Activated CD4-positive, CD25-positive, alpha-beta regulatory T cell treated with anti-CD3 and anti-CD28 coated beads, Interleukin-2, amount 50 U/mL, for 16 hours (primary cell): ENCODE measurements around the gene TMEM140.

Experiments
- DNase-seq: peaks from one replicate; pipeline ENCODE4 v3.0.0-alpha.2; 2020; ENCODE audit warnings: low read depth, low spot score

TMEM140 gene

DNA sequence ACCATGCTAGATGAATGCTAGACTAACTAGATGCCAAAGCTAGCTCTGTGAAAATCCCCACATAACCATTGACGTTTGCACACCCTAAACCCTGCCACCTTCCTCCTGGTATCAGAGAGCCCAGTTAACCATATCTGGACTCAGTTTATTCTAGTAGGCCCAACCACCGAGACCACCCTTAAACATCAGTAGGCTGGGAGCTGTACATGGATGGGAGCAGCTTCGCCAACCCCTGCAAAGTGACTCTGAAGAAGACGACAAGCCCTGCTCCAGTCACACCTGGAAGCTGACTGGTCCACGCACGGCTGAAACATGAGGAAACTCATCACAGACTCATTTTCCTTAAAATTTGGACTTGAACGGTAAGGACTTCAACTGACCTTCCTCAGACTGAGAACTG is 27.1 kb downstream of the TMEM140 start:
- DNase-seq = no peak

DNA sequence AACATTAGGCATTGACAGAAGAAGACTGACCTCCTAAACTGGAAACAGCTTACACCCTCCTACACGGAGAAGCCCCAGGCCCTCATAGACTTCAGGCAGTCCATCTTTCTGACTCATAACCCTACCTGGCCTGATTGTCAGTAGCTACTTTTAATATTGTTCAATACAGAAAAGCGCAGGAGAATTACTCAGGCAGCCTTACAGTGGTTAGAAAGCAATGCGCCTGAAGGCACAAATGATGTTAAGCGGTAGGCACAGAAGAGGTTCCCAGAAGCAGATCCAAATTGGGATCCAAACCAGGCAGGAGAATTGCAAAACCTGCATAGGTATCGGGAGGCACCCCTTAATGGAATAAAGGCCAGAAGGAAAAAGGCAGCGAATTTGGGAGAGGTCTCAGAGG is 28.1 kb downstream of the TMEM140 start:
- no peak for DNase-seq

DNA sequence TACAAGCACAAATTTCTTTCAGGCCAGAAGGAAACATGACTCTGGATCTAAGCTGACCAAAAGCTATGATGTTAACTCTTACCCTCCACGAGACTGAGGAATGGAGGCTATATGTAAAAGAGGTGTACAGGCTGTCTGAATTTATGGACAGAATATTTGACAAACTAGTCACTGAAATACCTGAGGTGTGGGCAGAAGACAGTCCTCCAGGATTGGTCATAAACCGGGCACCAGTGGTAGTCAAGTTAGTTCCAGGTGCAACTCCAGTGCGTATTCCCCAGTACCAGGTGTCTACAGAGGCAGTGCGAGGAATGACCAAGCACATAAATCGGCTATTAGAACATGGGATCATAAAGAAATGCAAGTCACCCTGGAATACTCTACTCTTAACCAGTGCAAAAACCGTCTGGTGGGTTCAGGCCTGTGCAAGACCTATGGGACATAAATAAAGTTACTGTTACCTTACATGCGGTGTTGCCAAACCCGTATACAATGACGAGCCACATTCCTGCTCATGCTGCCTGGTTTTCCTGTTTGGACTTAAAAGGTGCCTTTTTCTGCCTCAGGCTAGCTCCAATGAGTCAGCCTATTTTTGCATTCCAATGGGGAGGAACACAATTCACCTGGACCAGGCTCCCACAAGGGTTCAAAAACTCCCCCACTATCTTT is 29.3 kb downstream of the TMEM140 start:
- no peak for DNase-seq

DNA sequence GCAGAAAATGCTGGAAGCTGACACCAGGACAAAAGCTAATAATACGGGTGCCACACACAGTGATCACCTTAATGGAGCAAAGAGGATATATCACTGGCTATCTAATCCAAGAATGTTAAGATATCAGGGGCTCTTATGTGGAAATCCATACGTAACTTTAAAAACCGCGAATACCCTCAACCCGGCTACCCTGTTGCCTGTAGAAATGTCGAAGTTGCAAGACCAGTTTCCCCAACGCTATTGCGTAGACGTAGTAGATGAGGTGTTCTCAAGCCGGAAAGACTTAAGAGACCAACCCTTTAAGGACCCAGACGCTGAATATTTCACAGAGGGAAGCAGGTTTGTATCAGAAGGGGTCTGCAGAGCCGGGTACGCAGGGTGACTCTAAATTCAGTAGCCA is 30.5 kb downstream of the TMEM140 start:
- no peak for DNase-seq

DNA sequence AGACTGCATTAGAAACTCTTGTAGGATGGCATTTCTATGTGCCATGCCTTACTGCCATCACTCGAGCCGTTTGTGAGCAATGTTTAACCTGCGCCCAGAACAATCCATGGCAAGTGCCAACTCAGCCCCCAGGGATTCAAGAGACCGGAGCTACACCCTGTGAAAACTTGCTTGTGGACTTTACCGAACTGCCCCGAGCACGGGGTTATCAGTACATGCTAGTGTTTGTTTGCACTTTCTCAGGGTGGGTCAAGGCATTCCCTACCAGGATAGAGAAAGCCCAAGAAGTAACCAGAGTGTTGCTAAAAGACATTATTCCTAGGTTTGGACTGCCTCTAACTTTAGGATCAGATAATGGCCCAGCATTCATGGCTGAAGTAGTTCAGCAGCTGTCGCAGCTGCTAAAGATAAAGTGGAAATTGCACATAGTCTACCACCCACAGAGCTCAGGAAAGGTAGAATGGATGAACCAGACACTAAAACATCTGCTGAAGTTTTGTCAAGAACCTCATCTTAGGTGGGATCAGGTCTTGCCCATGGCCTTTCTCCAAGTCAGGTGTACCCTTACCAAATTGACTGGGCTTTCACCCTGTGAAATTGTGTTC is 31.6 kb downstream of the TMEM140 start:
- DNase-seq = no peak

DNA sequence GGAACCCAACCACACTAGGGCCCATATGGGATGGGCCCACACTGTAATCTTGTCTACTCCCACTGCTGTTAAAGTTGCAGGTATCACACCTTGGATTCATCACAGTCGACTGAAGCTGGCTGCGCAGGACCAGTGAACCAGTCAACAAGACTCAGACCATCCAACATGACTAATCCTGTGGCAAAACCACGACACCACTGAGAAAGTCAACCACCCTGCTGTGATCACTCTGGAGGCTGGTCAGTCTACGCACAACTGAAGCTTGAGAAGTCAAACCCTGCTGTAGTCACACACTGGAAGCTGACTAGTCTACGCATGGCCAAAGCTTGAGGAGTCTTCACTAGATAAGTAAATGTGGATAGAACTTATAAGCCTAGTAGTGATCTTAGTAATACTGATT is 32.2 kb downstream of the TMEM140 start:
- DNase-seq = no peak

DNA sequence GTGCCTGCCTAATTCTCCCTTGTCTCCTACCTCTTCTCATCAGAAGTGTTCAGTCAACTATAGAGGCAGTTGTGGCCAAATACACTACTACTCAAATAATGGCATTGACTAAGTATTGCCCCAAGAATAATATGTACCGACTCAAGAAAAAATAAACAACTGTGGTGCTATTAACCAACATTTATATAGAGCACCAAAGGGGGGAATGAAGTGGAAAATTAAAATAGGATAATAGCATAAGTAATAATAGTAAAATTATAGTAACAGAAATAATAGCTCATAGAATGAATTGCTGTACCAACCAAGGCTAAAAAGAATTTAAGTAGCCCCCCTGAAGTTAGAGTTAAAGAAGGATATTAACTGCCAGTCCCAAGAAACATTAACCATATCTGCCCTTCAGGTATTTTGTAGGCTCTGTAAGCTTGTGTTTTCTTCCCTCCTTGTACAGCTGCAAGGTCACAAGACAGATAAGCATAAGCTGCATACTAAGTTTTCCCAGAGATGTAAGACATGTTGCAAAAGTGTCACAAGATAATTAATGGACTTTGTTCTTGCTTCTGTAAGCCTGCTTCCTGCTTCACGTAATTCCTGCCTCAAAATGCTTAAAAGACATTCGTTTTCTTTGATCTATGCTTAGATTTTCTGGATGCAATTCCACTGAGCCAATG is 33.5 kb downstream of the TMEM140 start:
- no peak for DNase-seq

DNA sequence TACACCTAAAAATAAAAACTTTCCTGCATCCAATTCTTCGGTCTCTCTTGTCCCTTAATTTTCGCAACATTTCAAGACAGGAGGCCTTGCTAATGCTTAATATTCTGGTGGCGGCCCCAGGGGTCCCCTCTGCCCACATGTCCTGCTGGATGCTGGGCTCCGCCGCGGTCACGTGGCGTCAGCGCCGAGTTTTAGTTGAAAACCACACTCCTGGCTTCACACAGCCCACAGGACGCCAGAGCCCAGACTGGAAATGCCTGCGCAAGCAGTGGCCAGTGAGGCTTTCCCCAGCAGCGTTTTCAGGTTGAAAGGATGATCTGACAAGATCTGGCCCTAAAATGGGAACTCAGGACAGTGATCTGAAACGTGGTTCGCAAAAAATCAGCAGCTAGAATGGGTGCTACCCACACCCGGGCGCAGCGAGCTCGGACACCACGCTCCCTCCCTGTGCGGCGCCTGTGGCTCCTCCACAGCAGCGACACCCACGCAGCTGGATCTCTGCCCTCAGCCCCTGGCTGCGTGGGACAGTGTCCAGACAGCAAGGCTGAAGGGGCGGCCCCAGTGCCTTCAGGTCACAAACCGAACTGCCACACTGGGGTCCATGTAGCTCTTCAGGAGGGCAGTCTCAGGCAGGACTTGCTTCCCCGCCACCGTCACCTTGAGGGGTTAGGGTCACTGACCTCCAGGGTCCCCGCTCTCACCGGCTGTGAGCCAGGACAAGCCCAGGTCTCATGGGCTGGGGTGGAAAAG is 34.2 kb downstream of the TMEM140 start:
- no peak for DNase-seq

DNA sequence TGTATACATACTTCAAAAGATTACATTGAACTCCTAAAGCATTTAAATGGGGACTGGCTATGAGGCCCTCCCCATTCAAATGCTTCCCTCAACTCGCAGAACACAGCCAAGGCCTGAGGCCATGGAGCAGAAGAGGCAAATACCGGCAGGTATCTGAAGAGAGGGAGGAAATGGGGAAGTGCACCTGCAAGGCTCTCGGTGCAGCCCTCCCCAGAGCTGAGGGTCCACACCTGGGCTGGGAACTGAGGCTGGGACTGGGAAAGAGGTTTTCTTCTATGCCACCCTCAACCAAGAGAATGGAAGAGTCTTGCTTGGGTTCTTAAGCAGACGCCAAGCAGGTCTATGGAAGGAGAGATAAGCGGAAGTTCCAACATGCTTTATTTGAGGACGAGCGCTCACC is 35.6 kb downstream of the TMEM140 start:
- DNase-seq = no peak

DNA sequence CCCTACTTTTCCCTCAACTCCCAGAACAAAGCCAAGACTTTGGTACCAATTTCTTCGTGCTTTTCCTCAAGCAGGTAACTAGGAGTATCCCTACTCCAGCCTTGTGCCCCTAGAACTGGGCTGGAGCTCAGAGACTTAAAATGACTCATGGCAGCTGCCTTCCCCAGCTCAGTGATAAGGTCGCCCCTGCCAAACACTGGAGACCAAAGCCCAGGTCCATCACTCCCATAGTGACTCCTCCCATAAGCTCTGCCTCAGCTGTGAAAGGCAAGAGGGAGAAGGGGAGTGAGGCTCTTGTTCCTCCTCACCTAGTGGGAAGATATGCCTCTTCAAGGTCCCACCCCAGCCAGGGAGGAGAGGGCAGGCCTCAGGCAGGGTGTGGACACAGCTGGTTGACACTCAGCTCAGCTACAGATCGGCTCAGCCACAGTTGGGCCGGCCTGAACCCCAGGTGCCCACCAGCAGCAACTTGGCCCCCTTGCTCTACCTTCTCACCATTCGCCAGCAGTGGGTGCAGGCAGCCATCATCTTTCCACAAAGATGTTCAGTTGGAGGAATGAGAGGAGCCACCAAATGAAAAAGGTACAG is 36.5 kb downstream of the TMEM140 start:
- DNase-seq = no peak

DNA sequence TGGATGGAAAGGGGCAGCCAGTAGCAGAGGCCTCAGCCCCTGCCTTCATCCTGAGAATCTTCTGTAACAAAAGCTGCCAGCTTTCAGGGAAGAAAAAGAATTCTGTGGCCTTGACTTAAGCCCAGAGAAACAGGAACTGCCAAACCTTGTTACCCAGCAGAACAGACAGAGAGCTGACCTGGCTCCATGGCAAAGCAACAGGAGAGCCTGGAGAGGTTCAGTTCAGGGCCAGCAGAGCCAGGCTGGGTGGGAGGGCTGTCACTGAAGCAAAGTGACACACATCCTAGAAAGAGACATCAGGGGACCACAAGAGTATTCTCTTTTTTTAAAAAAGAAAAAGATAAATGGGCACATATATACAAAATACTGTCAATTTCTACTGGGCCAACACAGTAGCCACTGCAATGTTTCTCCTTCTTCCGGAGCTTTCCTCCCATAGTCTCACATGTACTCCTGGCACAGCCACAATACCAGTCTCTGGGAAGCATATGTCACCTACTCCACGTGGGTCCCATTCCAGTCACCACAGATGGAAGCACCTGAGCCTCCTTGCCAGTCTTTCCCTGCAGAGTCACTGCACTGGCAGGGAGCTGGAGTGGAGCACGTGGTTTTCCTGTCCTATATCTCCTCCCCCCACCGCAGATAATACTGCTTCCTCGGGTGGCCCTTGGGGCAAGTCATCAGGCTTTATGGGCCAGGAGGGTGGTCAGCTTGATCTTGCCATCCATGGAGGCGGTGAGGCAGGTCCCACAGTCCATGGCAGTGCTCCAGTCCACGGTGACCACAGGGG is 37.8 kb downstream of the TMEM140 start:
- DNase-seq = no peak

DNA sequence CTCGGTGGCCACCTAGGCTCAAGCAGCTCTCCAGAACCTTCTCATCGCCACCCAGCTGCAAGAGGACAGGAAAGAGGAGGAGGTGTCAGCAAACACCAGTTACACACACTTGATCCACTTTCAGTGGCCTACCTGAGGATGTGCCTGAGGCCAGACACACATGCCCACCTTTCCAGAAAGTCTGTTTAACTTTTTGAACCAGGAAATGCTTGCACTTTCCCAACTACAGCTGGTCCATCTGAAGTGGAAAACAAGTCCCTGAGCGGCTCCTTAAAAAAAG is 38.3 kb downstream of the TMEM140 start:
- DNase-seq = no peak

DNA sequence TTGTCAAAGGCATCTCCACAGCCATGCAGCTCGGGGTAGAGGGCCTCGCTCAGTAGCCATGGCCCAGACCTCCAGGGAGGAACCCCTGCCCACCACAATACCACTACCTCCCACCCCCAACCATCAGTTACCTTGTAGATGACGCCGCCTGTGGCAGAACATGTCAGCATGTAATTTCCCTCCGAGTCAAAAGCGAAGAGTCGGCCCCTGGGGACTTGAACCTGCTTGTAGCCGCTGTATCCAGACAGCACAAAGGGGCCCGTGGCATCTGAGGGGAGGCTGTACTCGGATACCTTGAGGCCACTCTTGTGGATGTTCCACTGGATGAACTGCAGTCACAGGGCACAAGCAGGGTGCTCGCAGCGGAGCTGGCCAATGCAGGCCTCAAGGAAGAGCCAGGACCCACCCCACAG is 39.0 kb downstream of the TMEM140 start:
- no peak for DNase-seq

DNA sequence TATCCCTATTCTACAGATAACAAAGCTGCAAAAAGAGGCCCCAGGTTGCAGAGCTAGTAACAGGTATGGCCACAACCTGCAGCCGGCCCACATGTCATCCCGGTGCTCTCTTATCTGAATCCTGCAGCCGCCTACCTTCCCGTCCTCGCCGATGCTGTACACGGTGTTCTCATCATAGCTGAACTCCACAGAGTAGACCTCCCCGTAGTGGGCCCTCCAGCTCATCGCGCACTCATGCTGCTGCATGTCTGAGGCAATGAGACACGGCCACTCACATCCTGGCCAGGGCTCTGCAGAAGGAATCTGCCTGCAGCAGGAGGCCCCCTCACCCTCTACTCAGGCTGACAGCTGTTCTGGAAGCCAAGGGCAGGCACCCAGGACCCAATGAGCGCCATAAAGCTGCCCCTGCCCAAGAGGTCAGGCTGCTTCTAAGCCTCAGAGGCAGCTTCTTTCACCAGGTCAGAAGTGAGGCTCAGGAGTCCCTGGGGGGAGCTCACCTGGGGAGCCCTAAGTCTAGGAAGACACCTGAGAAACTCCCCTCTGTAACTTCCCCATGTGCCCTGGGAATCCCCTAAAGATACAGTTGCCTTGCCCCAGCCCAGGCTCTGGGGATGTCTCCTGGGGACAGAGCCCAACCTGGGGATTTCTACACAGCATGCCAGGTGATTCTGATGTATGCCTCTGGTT is 40.6 kb downstream of the TMEM140 start:
- no peak for DNase-seq

DNA sequence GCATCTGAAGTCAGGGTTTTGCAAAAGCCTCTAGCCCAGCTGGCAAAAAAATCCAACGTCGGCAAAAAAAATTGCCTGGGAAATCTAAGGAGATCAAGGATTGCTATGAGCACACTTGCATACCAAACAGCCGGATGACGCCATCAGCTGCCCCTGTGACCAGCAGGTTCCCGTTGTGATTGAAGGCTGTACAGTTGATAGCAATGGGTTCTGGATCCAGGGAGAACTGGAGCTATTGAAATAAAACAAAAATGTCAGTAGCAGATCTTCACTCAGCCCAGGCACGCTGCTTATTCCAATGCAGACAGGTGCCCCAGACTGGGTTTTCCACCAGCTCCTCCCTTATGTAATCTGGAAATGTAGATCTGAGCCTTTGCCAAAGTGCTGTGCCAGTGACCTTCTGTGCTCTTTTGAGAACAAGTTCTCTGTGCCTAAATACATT is 41.4 kb downstream of the TMEM140 start:
- DNase-seq = no peak

DNA sequence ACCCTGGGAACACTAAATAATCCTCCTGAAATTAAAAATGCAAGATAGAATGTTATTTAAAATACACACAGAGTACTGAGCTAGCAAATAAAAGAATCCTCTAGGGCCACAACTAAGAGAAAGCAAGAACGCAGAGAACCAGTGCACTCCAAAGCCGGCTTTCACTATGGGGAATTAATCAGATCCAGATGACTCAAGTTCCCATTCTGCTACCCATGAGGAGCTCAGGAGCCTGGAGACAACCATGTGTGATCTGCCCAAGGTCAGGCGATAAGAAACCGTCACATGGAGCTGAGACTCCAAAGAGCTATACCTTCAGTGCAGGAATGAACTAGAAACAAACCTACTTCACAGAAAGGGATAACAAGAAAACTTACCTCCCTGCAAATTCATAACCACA is 42.1 kb downstream of the TMEM140 start:
- no peak for DNase-seq

DNA sequence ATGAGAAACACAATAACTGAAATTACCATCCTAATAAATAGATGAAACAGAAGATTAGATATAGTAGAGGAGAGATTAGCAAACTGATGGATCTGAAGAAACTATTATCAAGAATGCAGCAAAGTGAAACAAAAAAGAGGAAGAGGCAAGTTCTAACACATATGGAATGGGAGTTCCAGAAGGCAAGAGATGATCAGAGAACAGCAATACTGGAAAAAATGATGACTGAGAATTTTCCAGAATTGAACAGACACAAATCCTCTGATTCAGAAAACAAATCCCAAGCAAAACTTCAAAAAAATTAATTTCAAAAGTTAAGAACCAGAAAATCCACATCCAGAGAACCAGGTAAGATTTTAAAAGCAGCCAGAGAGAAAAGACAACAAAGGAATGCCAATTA is 42.8 kb downstream of the TMEM140 start:
- DNase-seq = no peak

DNA sequence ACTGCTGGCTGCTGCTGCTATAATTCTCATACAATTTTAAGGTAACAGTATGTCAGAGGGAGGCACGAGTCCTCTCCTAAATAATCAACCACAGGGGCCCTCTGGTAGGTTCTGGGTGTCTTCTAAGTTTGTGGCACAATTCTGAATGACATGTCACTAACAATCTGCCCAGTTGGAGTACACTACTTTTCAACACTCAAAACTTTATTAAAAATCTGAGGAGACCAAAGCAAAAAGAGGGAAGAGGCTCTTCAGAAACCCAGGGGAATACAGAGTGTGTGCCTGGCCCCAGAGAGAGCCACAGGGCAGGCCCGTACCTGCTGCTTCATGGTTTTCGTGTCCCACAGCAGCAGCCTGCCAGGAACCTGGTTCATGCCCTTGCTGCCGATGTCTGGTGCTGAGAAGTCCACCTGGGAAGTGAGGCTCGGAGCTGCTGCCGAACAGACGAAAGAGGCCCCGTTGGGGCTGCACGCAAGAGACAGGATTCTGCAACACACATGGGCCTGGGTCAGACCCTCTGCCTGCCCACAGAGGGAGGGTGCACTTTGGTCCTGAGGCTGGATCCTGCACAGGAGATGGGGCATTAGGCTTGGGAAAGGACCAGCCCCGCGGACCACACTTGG is 45.2 kb downstream of the TMEM140 start:
- DNase-seq = no peak

DNA sequence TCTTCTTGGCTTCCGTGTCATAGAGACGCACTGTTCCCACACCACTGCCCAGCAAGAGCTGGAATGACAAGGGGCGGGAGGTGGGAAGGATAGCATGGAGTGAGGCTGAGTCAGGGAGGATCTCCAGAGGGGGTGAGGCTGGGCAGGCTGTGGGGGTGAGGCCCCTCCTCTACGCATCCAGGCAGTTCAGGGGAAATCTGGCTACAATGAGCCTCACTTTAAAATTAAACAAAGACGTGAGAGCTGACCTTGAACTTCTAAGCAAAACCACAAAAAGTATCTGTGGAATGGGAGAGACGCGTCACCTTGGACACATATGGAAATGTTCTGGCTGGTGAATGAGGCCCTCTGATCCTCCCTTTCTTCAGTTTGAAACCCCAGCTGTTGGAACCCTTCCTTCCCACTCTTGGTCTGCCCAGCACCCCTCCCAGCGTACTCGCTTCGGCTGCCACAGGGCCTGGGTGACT is 45.8 kb downstream of the TMEM140 start:
- DNase-seq = no peak

DNA sequence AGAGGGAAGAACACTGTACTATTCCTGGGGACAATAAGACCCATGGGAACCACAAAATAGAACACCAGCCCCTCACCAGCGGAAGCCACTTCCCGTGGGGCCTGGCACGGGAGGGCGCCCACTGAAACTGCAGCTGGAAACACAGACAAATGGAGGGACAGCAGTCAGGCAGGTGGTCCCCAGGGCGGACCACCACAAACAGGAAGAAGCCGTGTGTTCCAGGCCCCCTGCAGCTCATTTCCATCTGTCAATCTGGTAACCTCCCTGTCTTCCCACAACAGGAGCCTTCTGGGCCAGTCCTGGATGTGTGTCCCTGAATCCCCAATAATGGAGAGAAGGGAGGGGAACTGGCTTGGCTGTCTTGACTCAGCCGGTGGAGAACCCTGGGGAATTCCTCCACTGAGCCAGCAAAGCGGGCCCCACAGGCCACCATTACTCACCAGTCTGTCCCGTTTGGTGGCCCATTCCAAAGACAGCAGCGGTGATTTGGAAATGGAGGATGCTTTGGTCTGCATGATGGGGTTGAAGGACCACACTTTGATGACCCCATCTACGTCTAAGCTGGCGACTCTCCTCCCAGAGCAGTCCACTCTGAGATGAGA is 46.7 kb downstream of the TMEM140 start:
- no peak for DNase-seq
